SK-N-DZ (cell line): ENCODE measurements around the gene PROC.
"Not testable (repeated sequence)": the region's sequence is repeated elsewhere in the genome, so short reads cannot be mapped to it uniquely, and the experiment has no call there.

Experiments used
- DNase-seq: peaks from one replicate; pipeline ENCODE4 v3.0.0-alpha.2; 2015; ENCODE audit warnings: low spot score

PROC gene

DNA sequence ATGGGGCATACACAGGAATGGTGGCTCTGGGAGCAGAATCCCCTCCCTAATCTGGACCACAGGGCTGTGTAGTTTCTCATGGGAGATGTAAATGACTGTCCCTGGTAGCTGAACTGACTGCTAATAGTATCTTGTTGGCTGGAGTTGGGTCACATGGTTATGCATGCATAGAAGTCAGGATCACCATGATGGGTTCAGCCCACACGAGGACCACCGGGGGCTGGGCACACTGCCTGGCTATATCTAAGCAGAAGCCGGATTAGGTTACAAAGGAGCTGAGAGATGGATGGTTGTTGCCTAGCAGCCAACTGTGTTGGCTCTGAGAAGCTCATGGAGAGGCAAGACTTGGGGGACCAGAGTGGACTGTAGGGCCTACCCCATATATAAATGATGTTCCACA lies 23.7 kb upstream of the PROC start:
- no peak for DNase-seq

DNA sequence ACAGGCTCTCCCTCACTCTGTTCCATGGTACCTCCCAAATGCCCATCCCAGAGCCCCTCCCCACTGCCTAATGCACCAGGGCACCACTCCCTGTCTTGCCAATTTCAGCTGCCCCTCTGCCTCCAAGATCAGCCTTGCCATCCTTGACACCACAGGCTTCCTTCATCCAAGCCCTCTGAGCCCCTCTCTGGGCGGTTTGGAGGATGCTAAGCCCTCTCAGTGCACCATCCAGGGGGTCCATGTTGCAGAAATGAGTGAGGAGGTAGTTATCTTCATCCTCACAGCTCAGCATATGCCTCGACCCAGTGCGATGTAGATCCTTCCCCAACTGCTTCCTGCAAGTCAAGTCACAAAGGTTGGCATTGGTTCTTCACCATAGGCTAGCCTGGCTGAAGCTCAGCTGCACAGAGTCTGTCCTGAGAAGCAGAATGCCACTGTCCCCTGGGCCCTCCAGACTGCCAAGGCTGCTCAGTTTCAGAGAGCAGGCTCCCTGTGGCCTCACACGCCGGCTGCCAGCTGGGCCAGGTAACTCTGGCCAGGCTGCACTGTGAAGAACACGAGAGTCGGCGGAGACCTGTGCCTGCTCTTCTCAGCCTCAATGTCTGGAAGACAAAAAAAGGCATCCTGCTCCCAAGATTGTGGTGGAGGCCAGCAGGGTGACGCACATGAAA lies 20.5 kb upstream of the PROC start:
- DNase-seq = no peak

DNA sequence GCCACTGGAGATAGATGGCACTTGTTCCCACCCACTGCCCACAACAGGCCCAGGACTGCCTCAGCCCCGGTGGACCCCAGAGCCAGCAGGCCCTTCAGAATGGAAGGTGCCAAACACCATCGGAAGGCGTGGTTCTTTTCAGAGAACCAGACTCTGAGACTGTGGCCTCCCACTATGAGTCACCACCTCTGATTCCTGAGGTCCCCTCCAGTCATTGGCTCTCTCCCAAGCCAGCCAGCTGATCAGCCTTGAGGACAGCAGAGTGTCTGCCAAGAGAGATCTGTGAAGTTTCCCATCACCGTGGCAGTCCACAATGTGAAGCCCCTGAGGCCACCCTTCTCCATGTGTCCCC lies 20.0 kb upstream of the PROC start:
- no peak for DNase-seq

DNA sequence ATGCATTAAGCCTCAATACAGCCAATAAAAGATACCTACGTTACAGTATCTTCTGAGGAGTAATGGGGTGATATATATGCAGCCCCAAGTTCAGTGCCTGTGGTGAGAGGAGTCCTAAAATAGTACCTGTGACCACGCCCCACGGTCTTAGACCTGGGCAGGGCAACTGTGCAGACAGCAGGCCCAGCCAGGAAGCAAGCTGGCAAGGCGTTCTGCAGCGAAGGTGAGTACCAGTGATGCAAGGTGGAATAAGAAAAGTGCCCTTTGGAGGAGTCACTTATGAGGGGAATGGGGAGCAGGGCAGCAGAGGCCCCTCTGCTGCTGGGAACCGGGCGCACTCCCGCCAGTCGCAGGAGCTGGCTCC lies 17.7 kb upstream of the PROC start:
- DNase-seq = no peak

DNA sequence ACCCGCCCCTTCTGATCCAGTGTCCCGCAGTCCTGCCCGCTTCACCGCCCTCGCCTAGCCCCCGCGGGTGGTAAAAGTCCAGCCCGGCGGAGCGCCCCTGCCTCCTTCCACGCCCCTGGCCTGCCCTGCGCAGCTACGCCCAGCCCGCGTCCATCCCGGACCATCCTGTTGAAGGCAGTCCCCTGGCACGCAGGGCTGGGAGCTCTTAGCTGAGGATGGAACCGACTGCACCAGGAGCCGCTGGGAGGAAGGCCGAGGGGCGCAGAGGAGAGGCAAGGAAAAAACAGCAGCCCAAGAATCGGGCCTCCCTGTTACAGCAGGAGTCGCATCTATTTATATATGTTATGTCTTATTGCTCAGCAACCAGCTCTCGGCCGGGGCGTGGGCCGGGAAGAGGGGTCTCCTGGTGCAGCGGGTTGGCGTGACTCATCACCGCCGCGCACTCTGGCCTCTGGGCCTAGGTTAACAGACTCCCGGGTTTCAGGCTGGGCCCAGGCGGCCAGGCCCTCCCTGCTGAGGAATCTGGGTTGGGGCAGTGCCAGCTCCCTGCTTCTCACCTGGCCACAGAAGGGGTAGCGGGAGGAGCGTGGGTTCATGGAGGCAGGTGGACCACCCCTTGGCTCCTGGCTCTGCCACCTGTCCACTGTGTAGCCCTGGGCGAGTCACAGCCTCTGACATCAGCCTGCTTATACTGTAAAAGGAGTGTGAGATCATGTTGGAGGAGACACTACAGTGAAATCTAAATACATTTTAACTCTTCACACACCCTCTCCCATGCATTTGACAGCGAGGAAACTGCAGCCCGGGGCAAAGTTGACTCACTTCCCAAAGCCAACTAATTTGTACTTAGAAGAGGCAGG lies 17.1 kb upstream of the PROC start:
- no peak for DNase-seq

DNA sequence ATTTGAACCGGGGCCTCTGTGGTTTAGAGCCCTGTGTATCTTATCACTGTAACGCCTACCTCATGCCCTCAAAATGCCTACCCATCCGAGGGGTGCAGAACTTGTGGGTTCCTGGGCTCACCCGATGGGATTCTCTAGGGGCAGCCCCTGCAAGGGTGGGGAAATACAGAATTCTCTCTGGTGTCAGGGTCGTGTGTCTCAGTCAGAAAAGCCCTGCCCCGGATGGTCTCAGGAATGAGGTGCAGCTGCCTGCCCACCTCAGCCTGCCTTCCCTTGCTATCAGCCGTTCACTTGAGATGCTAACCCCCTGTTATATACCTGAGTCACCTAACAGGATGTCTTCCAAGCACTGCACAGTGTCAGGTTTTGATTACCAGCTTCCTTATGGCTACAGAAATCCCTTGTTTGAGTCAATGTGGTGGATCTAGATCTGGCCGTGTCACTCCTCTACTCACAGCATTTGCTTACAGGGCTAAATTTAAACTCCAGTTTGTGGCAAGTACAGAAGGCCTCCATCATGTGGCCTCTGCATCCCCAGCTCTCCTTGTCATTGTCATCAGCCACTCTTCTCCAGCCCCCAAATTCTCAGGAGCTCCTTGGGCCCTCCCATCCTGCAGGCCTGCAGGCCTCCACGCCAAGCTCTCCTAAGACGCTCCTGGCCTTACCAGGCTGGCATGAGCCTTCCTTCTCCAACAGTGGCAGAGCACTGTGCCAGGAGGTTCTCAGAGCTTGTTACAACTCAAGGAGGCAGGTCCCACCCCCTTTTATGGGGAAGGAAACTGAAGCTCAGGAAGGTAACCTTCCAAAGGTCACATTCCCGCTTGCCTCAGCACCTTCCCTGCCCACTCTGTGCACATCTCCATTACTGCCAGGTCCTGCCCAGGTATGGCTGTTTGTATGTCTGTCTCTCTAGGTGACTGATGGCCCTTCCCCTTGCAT lies 16.2 kb upstream of the PROC start:
- no peak for DNase-seq

DNA sequence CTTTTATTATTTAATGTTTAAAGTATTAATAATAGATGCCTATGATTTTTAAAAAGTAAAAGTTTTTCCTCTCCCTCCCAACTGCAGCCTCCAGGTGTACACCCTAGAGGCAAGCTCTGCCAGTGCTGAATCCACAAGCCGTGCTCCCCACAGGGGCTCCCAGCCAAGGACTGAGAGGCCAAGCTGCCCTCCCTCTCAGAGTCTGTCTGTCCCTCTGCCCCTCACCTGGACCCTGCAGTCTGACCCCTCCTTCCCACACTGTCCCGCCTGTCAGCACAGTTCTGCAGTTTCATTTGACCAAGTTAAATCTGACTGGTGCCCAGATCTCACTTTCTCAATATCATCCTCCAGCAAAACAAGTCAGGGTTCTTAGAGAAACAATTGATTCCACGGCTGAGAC lies 14.8 kb upstream of the PROC start:
- no peak for DNase-seq

DNA sequence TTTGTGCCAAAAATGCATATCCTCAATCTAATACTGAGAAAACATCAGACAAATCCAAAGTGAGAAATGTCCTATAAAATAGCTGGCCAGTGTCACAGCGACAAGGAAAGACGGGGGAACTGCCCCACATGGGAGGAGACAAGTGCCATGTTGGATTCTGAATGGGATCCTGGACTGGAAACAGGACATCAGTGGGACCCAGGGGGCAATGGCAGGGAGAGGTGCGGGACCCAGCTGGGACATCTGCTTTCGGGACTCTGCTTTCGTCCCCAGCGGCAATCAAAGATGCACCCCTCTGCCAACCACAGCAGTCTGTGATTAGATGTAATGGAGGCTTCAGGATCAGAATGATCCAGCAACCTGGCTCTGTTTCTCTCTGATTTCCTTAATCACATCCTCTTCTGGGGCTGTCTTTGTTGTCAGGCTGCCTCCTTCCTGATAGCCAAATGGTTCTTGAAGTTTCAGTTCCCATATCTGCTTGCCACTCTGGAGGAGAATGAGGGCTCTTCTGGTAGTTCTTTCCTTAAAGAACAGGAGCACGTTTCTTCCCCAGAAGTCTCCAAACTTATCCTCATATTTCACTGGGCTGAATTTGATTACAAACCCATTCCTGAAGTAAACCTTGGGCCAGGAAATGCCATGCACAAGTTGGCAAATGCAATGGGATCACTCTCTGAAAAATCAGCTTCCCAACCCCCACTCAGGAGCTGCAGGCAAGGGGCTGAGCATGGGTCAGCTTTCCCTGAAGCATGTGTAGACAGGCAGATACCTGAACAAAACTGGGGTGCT lies 13.6 kb upstream of the PROC start:
- DNase-seq = no peak

DNA sequence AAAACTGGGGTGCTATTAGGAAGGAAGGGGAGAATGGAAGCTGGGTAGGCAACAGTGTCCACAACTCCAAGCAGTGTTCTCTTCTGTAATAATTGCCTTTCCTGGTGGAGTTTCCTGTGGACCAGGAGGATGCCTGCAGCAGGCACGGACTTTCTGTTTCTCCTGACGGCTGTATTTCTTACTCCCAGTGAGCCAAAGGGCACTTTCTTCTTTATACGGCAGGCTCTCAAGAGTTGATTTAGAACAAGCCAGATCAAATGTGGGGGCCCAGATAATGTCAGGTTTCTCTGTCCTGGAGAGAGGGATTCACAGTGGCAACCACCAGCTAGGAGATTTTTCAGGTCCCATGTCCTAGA lies 13.0 kb upstream of the PROC start:
- no peak for DNase-seq

DNA sequence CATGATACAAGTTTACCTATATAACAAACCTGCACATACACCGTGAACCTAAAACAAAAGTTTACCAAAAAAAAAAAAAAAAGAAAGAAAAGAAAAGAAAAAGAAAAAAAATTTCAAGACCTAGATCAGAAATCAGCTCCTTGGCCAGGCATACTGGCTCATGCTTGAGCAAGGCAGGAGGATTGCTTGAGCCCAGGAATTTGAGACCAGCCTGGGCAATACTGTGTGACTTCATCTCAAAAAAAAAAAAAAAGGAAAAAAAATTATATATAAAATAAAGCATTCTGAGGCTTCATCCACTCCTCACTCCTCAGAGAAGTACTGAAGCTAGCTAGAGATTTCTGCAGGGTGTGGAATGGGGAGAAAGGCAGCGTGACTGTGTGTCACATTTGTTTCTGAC lies 11.8 kb upstream of the PROC start:
- DNase-seq = no peak

DNA sequence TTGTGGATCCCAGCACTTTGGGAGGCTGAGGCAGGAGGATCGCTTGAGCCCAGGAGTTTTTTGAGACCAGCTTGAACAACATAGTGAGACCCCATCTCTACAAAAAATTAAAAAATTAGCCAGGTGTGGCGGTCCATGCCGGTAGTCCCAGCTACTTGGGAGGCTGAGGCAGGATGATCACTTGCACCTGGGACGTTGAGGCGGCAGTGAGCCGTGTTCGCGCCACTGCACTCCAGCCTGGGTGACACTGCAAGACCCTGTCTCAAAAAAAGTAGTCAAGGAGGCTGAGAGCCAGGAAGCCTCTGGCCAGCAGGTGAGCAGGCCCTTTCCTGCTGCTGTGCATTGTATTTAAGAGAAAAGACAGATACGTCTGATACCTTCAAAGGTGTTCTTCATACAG lies 11.1 kb upstream of the PROC start:
- no peak for DNase-seq

DNA sequence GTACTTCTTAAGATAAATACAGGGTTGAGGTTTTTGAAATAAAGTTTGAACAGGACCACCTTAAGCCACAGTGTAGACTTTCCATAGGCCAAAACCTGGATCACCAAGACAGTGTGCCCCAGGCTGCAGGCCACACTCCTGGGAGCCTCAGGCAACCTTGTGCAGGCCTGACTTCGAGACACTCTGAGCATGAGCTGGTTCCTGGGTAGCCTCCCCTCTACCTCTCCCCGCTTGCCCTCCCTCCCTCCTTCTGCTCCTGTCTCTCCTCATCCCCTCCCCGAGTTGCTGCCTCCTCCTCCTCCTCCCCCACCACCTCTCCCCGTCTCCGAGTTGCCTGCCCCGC lies 10.6 kb upstream of the PROC start:
- no peak for DNase-seq

DNA sequence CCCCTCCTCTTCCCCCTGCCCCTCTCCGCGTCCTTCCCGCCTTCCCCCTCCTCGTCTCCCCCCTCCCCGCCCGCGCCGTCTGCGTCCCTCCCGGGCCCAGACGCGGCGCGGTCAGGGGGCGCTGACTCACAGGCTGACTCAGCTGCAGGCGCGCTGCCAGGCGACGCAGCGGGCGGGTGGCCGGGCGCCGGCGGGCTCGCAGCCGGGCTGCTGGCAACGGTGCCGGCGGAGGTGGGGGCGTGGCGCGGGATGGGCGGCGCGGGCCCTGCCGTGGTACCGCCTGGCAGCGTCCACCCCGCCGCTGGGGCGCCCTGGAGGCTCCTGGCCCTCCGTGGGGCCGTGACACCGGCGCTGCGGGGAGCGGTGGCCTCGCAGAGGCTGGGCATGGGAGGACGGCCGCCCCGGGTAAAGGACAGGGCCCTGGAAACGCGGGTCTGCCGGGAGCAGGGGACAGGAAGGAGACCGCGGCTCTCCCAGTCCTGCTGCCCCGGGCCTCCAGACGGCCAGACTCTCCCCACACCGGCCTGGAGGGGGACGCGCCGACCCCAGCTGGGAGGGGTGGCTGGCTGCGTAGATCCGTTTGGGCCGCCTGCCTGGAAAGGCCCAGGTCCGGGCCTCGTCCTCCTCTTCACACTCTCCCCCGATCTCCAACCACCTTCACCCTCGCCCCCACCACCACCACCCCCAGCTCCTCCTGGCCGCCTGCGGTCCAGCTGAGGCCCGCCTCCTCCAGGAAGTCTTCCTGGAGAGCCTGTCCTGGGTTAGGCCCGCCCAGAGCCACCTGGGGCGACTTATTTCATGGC lies 10.0 kb upstream of the PROC start:
- peak; percentile 80 for DNase-seq

DNA sequence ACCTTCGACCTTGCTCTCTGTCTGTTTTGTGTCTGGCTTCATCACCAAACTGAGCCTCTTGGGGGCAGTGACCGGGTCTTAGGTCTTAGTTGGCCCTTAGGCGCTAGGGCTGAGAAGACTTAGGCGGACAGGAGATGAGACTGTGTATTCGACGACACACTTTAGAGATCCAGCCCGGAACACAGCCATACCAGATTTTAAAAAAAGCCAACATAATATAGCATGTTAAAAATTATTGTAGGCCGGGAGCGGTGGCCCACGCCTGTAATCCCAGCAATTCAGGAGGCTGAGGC lies 9.5 kb upstream of the PROC start:
- DNase-seq = peak; percentile 53

DNA sequence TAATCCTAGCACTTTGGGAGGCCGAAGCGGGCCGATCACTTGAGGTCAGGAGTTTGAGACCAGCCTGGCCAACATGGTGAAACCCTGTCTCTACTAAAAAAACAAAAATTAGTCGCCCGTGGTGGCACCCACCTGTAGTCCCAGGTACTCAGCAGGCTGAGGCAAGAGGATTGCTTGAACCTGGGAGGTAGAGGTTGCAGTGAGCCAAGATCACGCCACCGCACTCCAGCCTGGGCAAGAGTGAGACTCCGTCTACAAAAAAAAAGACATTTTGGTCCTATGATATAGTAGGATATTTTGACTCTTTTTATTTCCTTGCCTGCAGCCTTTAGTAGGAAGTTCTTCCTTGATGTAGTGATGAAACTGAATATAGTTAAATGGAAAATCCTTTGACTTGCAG lies 8.5 kb upstream of the PROC start:
- DNase-seq = not testable (repeated sequence)

DNA sequence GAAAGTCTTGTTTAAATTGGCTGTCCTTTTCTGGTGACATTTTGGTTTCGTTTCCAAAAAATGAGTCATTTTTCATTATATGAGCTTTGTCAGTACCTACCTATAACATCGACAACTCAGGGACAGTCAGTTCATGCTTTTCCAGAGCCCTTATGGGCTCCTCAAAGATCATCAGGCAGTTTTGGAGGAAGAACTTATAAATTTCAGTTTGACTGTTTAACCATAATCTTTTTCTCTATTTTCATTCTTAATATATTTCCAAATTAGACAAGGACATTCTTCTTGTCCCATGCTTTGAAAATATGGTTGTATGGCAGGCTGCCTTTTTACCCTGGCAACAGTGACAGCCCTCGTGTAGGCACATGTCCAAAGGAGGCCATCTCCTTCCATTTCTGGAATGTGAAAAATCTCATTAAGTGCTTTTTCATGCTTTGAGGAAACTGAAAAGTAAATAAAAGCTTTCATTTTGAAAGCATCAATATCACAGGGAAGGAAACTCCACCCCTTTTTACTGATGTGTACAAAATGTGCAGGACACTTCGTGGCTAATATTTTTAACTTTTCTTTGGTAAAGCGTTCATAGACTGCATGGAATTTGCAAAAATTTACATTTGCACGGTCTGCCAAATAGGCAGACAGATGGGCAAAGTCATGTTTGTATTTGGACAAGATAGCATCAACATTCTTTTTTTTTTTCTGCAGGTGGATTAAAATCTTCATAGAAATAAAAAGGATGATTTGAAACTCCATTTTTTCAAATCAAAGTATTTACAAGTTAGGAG lies 7.2 kb upstream of the PROC start:
- no peak for DNase-seq

DNA sequence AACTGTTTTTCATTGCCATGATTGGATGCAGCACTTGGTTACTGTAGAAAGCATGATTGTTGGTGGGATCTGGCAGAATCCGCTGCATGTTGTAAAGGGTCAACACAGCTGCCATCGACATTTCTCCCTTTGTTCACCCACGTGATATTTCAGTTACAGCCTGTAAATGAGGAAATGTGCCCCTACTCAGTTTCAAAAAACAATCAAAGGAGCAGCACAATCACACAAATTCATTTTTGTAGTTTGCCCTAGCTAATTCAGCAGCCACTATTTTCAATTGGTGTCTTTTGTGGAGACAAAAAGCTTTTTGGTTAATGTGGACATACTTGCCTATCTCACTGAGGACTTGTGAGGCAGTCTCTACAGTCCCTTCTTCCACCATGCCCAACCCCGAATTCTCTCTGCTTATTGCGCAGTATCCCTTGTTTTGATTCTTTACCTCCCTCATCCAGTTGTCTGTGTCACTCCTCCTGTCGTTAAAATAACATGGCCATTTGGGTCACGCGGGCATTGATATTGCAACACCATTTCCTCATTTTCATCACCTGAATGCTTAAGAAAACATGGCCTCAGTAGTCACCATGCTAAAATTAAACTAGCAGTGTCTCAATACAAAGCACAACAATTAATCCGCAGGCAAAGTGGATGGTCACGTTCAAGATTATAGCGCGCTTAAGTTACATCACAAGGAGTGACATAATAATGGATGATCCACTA lies 6.4 kb upstream of the PROC start:
- DNase-seq = no peak

DNA sequence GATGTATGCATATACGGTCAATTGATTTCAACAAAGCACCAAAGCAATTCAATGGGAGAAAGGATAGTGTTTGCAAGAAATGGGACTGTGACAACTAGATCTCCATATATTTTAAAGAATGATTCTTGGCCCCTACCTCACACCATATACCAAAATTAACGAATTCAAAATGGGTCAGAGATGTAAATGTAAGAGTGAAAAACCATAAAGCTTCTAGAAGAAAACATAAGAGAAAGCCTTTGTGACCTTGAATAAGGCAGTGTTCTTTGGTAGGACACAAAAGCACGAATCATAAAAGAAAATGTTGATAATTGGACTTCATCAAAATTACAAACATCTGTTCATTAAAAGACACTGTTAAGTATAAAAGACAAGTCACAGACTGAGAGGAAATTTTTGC lies 5.0 kb upstream of the PROC start:
- no peak for DNase-seq

DNA sequence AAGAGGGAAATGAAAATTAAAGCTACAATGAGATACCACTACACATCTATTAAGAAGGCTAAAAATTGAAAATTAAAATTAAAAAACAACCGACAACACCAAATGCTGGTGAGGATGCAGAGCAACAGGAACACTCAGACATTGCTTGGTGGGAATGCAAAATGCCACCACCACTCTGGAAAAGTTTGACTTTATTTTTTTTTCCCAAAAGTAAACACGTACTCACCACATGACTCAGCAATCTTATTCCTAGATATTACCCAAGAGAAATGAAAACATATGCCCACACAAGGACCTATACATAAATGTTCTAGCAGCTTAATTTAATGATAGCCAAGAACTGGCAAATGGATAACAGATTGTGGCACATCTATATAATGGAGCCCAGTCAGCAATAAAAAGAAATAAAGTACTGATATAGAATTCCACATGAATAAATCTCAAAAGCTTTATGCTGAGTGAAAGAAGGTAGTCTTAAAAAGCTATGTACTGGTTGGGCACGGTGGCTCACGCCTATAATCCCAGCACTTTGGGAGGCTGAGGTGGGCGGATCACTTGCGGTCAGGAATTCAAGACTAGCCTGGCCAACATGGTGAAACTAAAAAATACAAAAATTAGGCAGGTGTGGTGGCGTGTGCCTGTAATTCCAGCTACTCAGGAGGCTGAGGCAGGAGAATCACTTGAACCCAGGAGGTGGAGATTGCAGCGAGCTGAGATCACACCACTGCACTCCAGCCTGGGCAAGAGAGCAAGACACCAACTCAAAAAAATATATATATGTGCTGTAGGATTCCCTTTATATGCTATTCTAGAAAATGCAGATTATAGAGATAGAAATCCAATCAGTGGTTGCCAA lies 4.2 kb upstream of the PROC start:
- DNase-seq = no peak
